Measurements from ENCODE around the gene TTC22. TPM values are rescaled to one million over a fixed set of nuclear protein-coding genes. Genes with fewer than 3 reads are reported as not detected.

Gene TTC22
- total RNA-seq, 1 donor from 2014 or later = not detected

- no peak overlapping the region for H3K4me3 Mint-ChIP-seq (ENCODE audit: unreplicated experiment)
- H3K36me3 Mint-ChIP-seq (ENCODE audit: unreplicated experiment) = no peaks in the 10 kb centered on the region
Measured at GRCh38 chr1:54837002-54837853, 36.1 kb upstream of the TTC22 start.

GRCh38 chr1:54836594-54836993, 35.5 kb upstream of the TTC22 start:
- peaks cover under 1% of the 10 kb centered on the region for H3K9me3 Mint-ChIP-seq (ENCODE audit: unreplicated experiment)
- H3K36me3 Mint-ChIP-seq (ENCODE audit: unreplicated experiment) = no peaks in the 10 kb centered on the region
- H3K27ac Mint-ChIP-seq (ENCODE audit: unreplicated experiment) = no peak overlapping the region
- TF ChIP-seq CTCF (IDR thresholded peaks at IDR 0.05) = no peak
- no peak overlapping the region for H3K4me3 Mint-ChIP-seq (ENCODE audit: unreplicated experiment)
- peak; percentile 69 for DNase-seq (ENCODE audit: extremely low spot score, unreplicated experiment)
- H3K27me3 Mint-ChIP-seq (ENCODE audit: unreplicated experiment) = peaks cover 22% of the 10 kb centered on the region
- H3K4me1 Mint-ChIP-seq (ENCODE audit: unreplicated experiment) = no peaks in the 10 kb centered on the region

More at GRCh38 chr1:54837002-54837853, 36.1 kb upstream of the TTC22 start:
- Mint-ChIP-seq H3K27me3 (ENCODE audit: unreplicated experiment) (peaks cover 22% of the 10 kb centered on the region), H3K27ac (ENCODE audit: unreplicated experiment) (no peak overlapping the region), H3K9me3 (ENCODE audit: unreplicated experiment) (no peaks in the 10 kb centered on the region), H3K4me1 (ENCODE audit: unreplicated experiment) (no peaks in the 10 kb centered on the region)
- DNase-seq (ENCODE audit: extremely low spot score, unreplicated experiment) = peak; percentile 76
- TF ChIP-seq CTCF (IDR thresholded peaks at IDR 0.05) = no peak

GRCh38 chr1:54835970-54836369, 34.8 kb upstream of the TTC22 start:
- TF ChIP-seq CTCF (IDR thresholded peaks at IDR 0.05) = no peak
- DNase-seq (ENCODE audit: extremely low spot score, unreplicated experiment) = peak; percentile 59
- Mint-ChIP-seq H3K27ac (ENCODE audit: unreplicated experiment) (no peak overlapping the region), H3K36me3 (ENCODE audit: unreplicated experiment) (no peaks in the 10 kb centered on the region), H3K27me3 (ENCODE audit: unreplicated experiment) (peaks cover 23% of the 10 kb centered on the region), H3K4me3 (ENCODE audit: unreplicated experiment) (no peak overlapping the region), H3K4me1 (ENCODE audit: unreplicated experiment) (no peaks in the 10 kb centered on the region), H3K9me3 (ENCODE audit: unreplicated experiment) (peaks cover 6% of the 10 kb centered on the region)

- Mint-ChIP-seq H3K27ac (ENCODE audit: unreplicated experiment) (no peak overlapping the region), H3K27me3 (ENCODE audit: unreplicated experiment) (peaks cover 29% of the 10 kb centered on the region), H3K9me3 (ENCODE audit: unreplicated experiment) (peaks cover 11% of the 10 kb centered on the region), H3K36me3 (ENCODE audit: unreplicated experiment) (no peaks in the 10 kb centered on the region), H3K4me1 (ENCODE audit: unreplicated experiment) (no peaks in the 10 kb centered on the region), H3K4me3 (ENCODE audit: unreplicated experiment) (no peak overlapping the region)
- DNase-seq (ENCODE audit: extremely low spot score, unreplicated experiment) = peak; percentile 44
- no peak for TF ChIP-seq CTCF (IDR thresholded peaks at IDR 0.05)
Measured at GRCh38 chr1:54835131-54835898, 34.2 kb upstream of the TTC22 start.

GRCh38 chr1:54834007-54834541, 33.0 kb upstream of the TTC22 start:
- Mint-ChIP-seq H3K36me3 (ENCODE audit: unreplicated experiment) (no peaks in the 10 kb centered on the region), H3K27me3 (ENCODE audit: unreplicated experiment) (peaks cover 33% of the 10 kb centered on the region), H3K27ac (ENCODE audit: unreplicated experiment) (no peak overlapping the region), H3K4me1 (ENCODE audit: unreplicated experiment) (no peaks in the 10 kb centered on the region), H3K4me3 (ENCODE audit: unreplicated experiment) (no peak overlapping the region), H3K9me3 (ENCODE audit: unreplicated experiment) (peaks cover 13% of the 10 kb centered on the region)
- DNase-seq (ENCODE audit: extremely low spot score, unreplicated experiment) = no peak
- TF ChIP-seq CTCF (IDR thresholded peaks at IDR 0.05) = no peak

Data from osteocyte (in vitro differentiated cells).